Bronchus fibroblast of lung (primary cell): ENCODE data around the gene ANKRD27. TPM values are rescaled to one million over a fixed set of nuclear protein-coding genes. Genes with fewer than 3 reads are reported as not detected.

Experiments used
- total RNA-seq: library from RNA; depleted of rRNA; stranded (reverse); fragments of >200 nt; gene quantifications from 2 replicates; pipeline ENCODE4 v1.2.3, GENCODE V29; 2015

The ANKRD27 gene
- 17.1 and 19.7 TPM in 2 replicates for total RNA-seq

DNA sequence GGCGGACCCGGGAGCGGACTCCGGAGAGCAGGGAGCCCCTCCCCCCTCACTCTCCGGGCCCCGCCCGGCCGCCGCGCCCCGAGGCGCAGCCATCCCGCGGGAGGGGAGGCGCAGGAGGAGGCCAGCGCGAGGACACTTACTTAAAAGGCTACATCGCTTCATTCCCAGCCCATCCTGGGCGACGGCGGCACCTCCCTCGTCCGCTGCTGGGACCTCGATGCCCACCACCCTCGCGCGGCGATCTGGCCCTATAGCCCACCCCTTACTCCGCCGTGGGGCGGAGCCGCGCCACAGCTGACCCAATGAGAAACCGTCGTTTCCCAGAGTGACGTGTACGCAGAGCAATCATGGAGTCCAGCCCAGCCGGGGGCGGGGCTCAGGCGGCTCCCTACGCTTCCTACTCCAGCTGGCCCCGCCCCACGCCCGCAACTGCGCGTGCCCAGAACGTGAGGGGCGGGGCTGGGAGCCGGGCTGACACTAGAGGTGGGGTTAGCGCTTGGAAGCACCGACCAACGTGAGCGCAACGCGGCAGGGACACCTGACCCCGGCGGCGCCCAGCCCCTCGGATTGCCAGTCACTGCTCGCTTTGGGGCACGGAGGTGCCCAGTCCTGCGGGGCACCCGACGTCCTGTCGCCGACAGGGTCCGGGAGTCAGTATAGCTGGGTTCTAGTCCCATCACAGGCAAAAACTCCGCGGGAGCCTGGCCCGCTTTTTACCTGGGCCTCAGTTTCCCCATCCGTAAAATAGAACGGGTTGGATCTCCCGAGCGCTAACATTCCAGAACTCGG lies at the start of gene ANKRD27:
Gene ANKRD27 (minus strand): TSS at position 250 of the 789 bp plus-strand sequence. CDS start 16,165 bp downstream, outside the sequence.

DNA sequence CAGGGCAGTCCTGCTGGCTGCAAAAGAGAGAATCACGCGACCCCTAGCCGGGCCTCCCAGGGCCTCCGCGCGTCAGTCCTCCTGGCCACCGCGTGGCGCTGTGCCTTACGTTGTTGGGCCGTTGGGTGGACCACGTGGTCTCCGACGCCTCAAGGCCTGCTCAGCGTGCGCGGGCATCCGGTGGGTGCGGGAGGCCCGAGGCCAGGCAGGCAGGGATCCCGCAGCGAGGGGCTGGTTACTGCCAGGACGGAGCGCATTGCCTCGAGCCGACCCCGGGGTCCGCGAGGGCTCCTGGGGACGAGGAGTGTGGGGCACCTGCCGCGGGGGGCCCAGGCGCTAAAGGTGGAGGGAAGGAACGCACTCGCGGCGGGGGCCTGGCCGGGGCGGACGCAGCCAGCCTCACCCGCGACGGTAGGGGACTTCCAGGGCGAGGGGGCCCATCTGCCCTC lies 44.7 kb upstream of the ANKRD27 start, which contains the start of gene TDRD12:
Gene TDRD12 (plus strand): TSS at position 157 of the 449 bp plus-strand sequence. CDS start 306 bp downstream, outside the sequence.

GRCh38 chr19:32691291-32691951 lies 16.4 kb upstream of the ANKRD27 start, which contains the start of gene NUDT19:
NUDT19 (plus strand) TSS chr19:32691821; CDS start chr19:32691961, 140 bp downstream.

DNA sequence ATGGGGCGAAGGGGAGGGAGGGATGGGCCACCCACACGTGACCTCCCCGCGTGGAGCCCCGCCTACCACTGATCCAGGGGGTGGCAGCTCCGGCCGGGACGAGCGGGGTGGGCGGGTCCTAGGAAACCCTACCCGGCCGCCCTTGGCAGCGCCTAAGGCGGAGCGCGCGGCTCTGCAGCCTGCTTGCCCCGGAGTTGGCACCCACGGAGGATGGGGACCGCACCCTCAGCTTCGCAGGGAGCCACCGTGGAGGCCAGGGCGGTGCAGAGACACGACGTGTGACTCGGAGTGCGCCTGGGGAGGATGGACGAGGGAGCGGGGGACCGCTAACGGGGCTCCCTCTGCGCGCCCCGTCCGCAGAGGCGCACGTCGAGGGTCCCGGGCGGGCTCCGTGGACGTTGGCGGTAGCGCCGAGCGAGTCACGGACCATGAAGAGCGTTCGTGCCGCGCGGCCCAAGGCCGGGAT lies 773 bp upstream of the ANKRD27 start, which contains the start of gene RGS9BP:
Gene RGS9BP (plus strand): TSS at position 129 of the 466 bp plus-strand sequence. CDS start 416 bp downstream, outside the sequence.

DNA sequence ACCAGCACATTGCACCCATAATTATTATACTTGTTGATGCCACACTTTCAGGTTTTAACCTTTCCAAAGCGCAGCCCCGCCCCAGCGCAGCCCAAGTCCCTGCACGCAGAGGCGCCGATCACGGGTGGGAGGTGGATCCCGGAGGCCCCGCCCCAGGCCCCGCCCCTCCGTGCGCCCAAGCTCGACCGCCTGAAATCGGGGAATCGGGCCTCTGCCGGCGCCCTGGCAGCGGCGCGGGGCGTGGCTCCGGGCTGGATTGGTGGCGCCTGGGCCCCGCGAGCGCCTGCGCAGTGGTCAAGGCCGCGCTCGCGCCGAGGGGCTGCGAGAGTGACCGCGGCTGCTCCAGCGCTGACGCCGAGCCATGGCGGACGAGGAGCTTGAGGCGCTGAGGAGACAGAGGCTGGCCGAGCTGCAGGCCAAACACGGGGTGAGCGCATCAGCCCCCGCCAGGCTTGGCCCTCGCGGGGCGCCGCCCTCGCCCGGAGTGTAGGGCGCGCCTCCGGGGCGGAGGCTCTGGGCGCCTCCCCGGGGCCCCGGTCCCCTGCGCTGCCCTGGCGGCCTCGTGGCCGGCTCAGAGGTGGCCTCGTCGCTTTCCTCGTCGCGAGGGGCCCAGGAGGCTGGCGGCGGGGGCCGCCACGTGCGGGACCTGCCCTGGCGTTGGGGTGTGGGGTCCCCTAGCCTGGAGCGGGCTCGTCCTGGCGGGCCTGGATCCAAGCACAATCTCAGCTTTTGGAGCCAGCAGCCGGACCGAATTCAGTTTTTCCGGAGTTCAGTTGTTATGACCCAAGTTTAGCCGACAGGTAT lies 93.9 kb downstream of the ANKRD27 start, which contains the start of gene PDCD5:
Gene PDCD5 (plus strand): TSS at position 290 of the 804 bp plus-strand sequence. CDS start 72 bp downstream, at position 362.

Other genes starting within 250 kb of the ANKRD27 start
- 262 and 303 TPM in 2 replicates for gene PDCD5, start 94.0 kb downstream of the ANKRD27 start, total RNA-seq
- gene RGS9BP, start 668 bp upstream of the ANKRD27 start, total RNA-seq, result 0.15 and 0.17 TPM in 2 replicates
- 6.2 and 7.6 TPM in 2 replicates for gene NUDT19, start 16.6 kb upstream of the ANKRD27 start, total RNA-seq
- gene TDRD12, start 44.6 kb upstream of the ANKRD27 start, total RNA-seq, result 0.15 and 0.17 TPM in 2 replicates
- 0.17 TPM in 1 of 2 replicates, not detected in the other for gene SLC7A9, start 194.6 kb upstream of the ANKRD27 start, total RNA-seq